A375 (cell line): ENCODE results near the gene MAML3. TPM values are rescaled to one million over a fixed set of nuclear protein-coding genes. Genes with fewer than 3 reads are reported as not detected.

ENCODE experiments used
- total RNA-seq: library from RNA; depleted of rRNA; stranded (reverse); fragments of >200 nt; shearing (Covaris generic); gene quantifications from 2 replicates; pipeline ENCODE4 v1.2.3, GENCODE V29; 2014; rRNA removed

Gene MAML3
- 9.2 and 9.6 TPM in 2 replicates for total RNA-seq

DNA sequence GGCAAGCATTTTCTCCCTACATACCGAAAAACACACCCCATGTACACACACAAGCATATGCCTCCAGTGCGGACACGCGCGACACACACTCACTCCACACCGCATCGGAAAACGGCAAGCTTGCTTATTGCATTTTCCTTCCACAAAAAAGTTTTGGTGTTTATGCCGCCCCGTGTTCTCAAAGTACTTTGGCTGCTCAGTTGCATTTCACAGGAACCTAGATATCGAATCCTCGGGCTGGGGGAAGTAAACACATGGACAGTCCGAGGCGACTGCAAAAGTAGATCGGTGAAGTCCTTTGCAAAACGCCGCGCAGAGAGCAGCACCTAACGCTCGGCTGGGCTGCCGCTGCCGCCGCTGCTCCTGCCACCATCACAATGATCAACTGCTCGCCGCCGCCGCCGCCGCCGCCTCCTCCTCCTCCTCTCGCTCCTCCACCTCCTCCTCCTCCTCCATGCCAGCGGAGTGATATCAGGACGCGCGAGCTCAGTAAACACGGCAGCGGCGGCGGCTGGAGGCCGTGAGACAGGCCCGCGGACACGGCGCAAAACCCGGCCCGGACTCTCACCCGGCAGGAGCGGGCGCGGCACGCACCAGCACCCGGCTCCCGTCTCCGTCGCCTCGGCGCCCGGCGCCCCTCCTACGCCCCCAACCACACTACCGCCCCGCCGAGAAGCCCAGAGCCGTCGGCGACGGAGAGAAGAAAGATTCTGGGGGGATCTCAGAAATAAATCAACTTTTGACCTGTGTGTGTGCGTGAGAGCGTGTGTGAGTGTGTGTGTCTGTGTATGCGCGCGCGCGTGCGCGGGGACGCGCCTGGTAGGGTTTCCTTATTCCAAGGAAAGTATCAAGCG lies at the start of gene MAML3:
Gene MAML3, minus strand, starts transcription at position 467 of the 854 bp plus-strand sequence. CDS start 857 bp downstream, outside the sequence.

Other genes starting within 250 kb of the MAML3 start
- 17.5 and 18.1 TPM in 2 replicates for gene SCOC, start 219.5 kb upstream of the MAML3 start, total RNA-seq